HepG2 (cell line): ENCODE measurements around the gene COMMD1. TPM values are rescaled to one million over a fixed set of nuclear protein-coding genes. Genes with fewer than 3 reads are reported as not detected.

Source experiments
- AGO1 ChIP-seq: fragments of 200-400 bp; formaldehyde crosslinking; IDR thresholded peaks from 2 replicates; pipeline ENCODE4 v1.6.1; 2017; ENCODE audit warnings: mild to moderate bottlenecking, low read depth, low read length, moderate library complexity; ENCODE audit not compliant: poor library complexity, severe bottlenecking
- EZH2 ChIP-seq: conservative IDR thresholded peaks from 2 replicates; pipeline ENCODE4 v1.6.1; 2012; ENCODE audit warnings: mild to moderate bottlenecking, low read depth, low read length, moderate library complexity
- HIVEP1 ChIP-seq: sonication (generic); formaldehyde crosslinking; IDR thresholded peaks from 2 replicates; pipeline ENCODE4 v1.4.0; 2020; ENCODE audit warnings: mild to moderate bottlenecking, missing genetic modification reagents
- MAFK ChIP-seq, 2 experiments: IDR thresholded peaks in 1 of 2; conservative IDR thresholded peaks in 1 of 2; 2 replicates each; pipeline ENCODE4 v1.6.1; 2011; ENCODE audit warnings: improper control_type of control experiment in 2 of 2, low read length in 2 of 2
- NR2C2 ChIP-seq: sonication (generic); formaldehyde crosslinking; IDR thresholded peaks from 2 replicates; pipeline ENCODE4 v1.4.0; 2020; ENCODE audit warnings: missing genetic modification reagents, mild to moderate bottlenecking, moderate library complexity, borderline replicate concordance
- PHB2 ChIP-seq: fragments of 450-650 bp; IDR thresholded peaks from 2 replicates; pipeline ENCODE4 v1.6.1; 2018; ENCODE audit not compliant: partially characterized antibody
- RORA ChIP-seq: sonication (generic); formaldehyde crosslinking; IDR thresholded peaks from 2 replicates; pipeline ENCODE4 v1.5.0; 2020; ENCODE audit warnings: mild to moderate bottlenecking, missing genetic modification reagents, moderate library complexity
- TBX2 ChIP-seq: sonication (generic); formaldehyde crosslinking; IDR thresholded peaks from 2 replicates; pipeline ENCODE4 v1.5.0; 2020; ENCODE audit warnings: missing genetic modification reagents, mild to moderate bottlenecking, borderline replicate concordance
- ZNF136 ChIP-seq: sonication (generic); formaldehyde crosslinking; IDR thresholded peaks from 2 replicates; pipeline ENCODE4 v1.8.1; 2022; ENCODE audit warnings: low read depth, mild to moderate bottlenecking, moderate library complexity, missing genetic modification reagents
- ZNF503 ChIP-seq: sonication (generic); formaldehyde crosslinking; IDR thresholded peaks from 2 replicates; pipeline ENCODE4 v1.4.0; 2020; ENCODE audit warnings: missing genetic modification reagents
- ZNF646 ChIP-seq: sonication (generic); formaldehyde crosslinking; IDR thresholded peaks from 2 replicates; pipeline ENCODE4 v1.9.0; 2021; ENCODE audit warnings: mild to moderate bottlenecking, missing genetic modification reagents
- ZNF652 ChIP-seq: IDR thresholded peaks from 2 replicates; pipeline ENCODE4 v1.6.1; 2016; ENCODE audit warnings: low read depth, borderline replicate concordance
- polyA plus RNA-seq, 8 experiments: library from polyadenylated mRNA; depleted of rRNA in 3 of 8; stranded (reverse) in 7 of 8; unstranded in 1 of 8; fragments of >200 nt; fragmentation: Illumina TruSeq in 4 of 8; extraction: Trizol in 4 of 8; gene quantifications; 2 replicates each; pipeline versions ENCODE4 v1.2.1 to v1.2.3, GENCODE V29; 2011 to 2016; ENCODE audit warnings: low read depth in 4 of 8, missing spikeins in 1 of 8, mixed read lengths in 1 of 8; ENCODE audit not compliant: insufficient read depth in 1 of 8
- total RNA-seq, 5 experiments: library from RNA; depleted of rRNA; stranded (reverse); fragments of >200 nt; fragmentation: Illumina TruSeq; extraction: Trizol; gene quantifications; 2 replicates each; pipeline ENCODE4 v1.2.3, GENCODE V29; 2016; ENCODE audit warnings: low read depth in 1 of 5
- TF ChIP-seq, protein P1 (sequence below): sonication (generic); formaldehyde crosslinking; IDR thresholded peaks from 2 replicates; pipeline ENCODE4 v1.4.0; 2020; ENCODE audit warnings: missing genetic modification reagents, mild to moderate bottlenecking, borderline replicate concordance
- TF ChIP-seq, protein P2 (sequence below): sonication (generic); formaldehyde crosslinking; IDR thresholded peaks from 2 replicates; pipeline ENCODE4 v1.4.0; 2020; ENCODE audit warnings: mild to moderate bottlenecking, missing genetic modification reagents, borderline replicate concordance

The COMMD1 gene
- total and polyA plus RNA-seq, 2 of the 13 experiments (the other 11 are each of a cell fraction or from before 2014, with no cell fraction given) = 25.7 to 105 TPM

- TF ChIP-seq ZNF646 (CRISPR knock-in tag) (peak; percentile 43; the same call in 1 of the 2 replicates), EZH2 (no peak), HIVEP1 (CRISPR knock-in tag) (peak; percentile 95), ZNF136 (peak; percentile 93; the same call in 1 of the 2 replicates), MAFK (conservative IDR thresholded peaks at IDR 0.05 in 1 of 2, IDR thresholded peaks at IDR 0.05 in 1 of 2; ENCODE audit: low read length in 2 of 2) (no peak), TBX2 (peak; percentile 84), NR2C2 (CRISPR knock-in tag) (peak; percentile 82), AGO1 (no peak), ZNF652 (CRISPR knock-in tag) (no peak), ZNF503 (CRISPR knock-in tag) (peak; percentile 79), PHB2 (no peak), RORA (CRISPR knock-in tag) (no peak)
- TF ChIP-seq, protein P1, sequence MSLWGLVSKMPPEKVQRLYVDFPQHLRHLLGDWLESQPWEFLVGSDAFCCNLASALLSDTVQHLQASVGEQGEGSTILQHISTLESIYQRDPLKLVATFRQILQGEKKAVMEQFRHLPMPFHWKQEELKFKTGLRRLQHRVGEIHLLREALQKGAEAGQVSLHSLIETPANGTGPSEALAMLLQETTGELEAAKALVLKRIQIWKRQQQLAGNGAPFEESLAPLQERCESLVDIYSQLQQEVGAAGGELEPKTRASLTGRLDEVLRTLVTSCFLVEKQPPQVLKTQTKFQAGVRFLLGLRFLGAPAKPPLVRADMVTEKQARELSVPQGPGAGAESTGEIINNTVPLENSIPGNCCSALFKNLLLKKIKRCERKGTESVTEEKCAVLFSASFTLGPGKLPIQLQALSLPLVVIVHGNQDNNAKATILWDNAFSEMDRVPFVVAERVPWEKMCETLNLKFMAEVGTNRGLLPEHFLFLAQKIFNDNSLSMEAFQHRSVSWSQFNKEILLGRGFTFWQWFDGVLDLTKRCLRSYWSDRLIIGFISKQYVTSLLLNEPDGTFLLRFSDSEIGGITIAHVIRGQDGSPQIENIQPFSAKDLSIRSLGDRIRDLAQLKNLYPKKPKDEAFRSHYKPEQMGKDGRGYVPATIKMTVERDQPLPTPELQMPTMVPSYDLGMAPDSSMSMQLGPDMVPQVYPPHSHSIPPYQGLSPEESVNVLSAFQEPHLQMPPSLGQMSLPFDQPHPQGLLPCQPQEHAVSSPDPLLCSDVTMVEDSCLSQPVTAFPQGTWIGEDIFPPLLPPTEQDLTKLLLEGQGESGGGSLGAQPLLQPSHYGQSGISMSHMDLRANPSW (CRISPR knock-in tag) = no peak
- TF ChIP-seq, protein P2, sequence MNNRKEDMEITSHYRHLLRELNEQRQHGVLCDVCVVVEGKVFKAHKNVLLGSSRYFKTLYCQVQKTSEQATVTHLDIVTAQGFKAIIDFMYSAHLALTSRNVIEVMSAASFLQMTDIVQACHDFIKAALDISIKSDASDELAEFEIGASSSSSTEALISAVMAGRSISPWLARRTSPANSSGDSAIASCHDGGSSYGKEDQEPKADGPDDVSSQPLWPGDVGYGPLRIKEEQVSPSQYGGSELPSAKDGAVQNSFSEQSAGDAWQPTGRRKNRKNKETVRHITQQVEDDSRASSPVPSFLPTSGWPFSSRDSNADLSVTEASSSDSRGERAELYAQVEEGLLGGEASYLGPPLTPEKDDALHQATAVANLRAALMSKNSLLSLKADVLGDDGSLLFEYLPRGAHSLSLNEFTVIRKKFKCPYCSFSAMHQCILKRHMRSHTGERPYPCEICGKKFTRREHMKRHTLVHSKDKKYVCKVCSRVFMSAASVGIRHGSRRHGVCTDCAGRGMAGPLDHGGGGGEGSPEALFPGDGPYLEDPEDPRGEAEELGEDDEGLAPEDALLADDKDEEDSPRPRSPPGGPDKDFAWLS = peak; percentile 70; the same call in 1 of the 2 replicates
These were observed at the start of gene COMMD1 (continued) for GRCh38 chr2:61905372-61906185.
